HepG2 (cell line): ENCODE results near the gene EIF4G1. TPM values are rescaled to one million over a fixed set of nuclear protein-coding genes. Genes with fewer than 3 reads are reported as not detected.

Source experiments
- CBFB ChIP-seq: sonication (generic); formaldehyde crosslinking; IDR thresholded peaks from 2 replicates; pipeline ENCODE4 v1.4.0; 2020; ENCODE audit warnings: missing genetic modification reagents
- FOXA3 ChIP-seq: IDR thresholded peaks from 2 replicates; pipeline ENCODE4 v1.6.1; 2016; ENCODE audit warnings: missing genetic modification reagents, missing compliant biosample characterization
- GATAD2A ChIP-seq: IDR thresholded peaks from 2 replicates; pipeline ENCODE4 v1.6.1; 2016
- HMGXB4 ChIP-seq, 2 experiments: sonication (generic) in 1 of 2; formaldehyde crosslinking in 1 of 2; IDR thresholded peaks; 2 replicates each; pipeline versions ENCODE4 v1.4.0 to v1.6.1; 2018 to 2020; ENCODE audit warnings: missing genetic modification reagents in 2 of 2, borderline replicate concordance in 1 of 2, low read depth in 1 of 2, mild to moderate bottlenecking in 1 of 2, missing biosample characterization in 1 of 2
- ISX ChIP-seq: sonication (generic); formaldehyde crosslinking; conservative IDR thresholded peaks from 2 replicates; pipeline ENCODE4 v1.5.0; 2020; ENCODE audit warnings: missing genetic modification reagents
- KDM2A ChIP-seq: sonication (generic); formaldehyde crosslinking; IDR thresholded peaks from 2 replicates; pipeline ENCODE4 v1.4.0; 2020; ENCODE audit warnings: low read depth, missing genetic modification reagents, borderline replicate concordance
- MEIS2 ChIP-seq: sonication (generic); formaldehyde crosslinking; IDR thresholded peaks from 2 replicates; pipeline ENCODE4 v1.9.0; 2021; ENCODE audit warnings: mild to moderate bottlenecking, missing genetic modification reagents
- NCOA2 ChIP-seq: sonication (generic); formaldehyde crosslinking; IDR thresholded peaks from 2 replicates; pipeline ENCODE4 v1.8.0; 2022; ENCODE audit warnings: inconsistent platforms
- RAD21 ChIP-seq: fragments of 450-650 bp; formaldehyde crosslinking; IDR thresholded peaks from 2 replicates; pipeline ENCODE4 v1.5.0; 2020; ENCODE audit warnings: mild to moderate bottlenecking
- RXRA ChIP-seq: sonication (generic); formaldehyde crosslinking; IDR thresholded peaks from 2 replicates; pipeline ENCODE4 v1.5.1; 2020; ENCODE audit warnings: missing genetic modification reagents
- SAP130 ChIP-seq: IDR thresholded peaks from 2 replicates; pipeline ENCODE4 v1.6.1; 2016; ENCODE audit warnings: low read depth
- SPEN ChIP-seq: sonication (generic); formaldehyde crosslinking; IDR thresholded peaks from 2 replicates; pipeline ENCODE4 v1.5.1; 2020; ENCODE audit warnings: low read depth, mild to moderate bottlenecking, missing genetic modification reagents
- STAG1 ChIP-seq: sonication (generic); formaldehyde crosslinking; IDR thresholded peaks from 2 replicates; pipeline ENCODE4 v1.4.0; 2020; ENCODE audit warnings: missing genetic modification reagents
- TARDBP ChIP-seq: sonication (generic); formaldehyde crosslinking; IDR thresholded peaks from 2 replicates; pipeline ENCODE4 v1.8.0; 2022; ENCODE audit warnings: mild to moderate bottlenecking, missing genetic modification reagents
- TFAP4 ChIP-seq: sonication (generic); IDR thresholded peaks from 2 replicates; pipeline ENCODE4 v1.6.1; 2016; ENCODE audit warnings: low read depth, borderline replicate concordance
- TFE3 ChIP-seq: IDR thresholded peaks from 2 replicates; pipeline ENCODE4 v1.6.1; 2016
- THAP11 ChIP-seq: IDR thresholded peaks from 2 replicates; pipeline ENCODE4 v1.6.1; 2016; ENCODE audit warnings: missing biosample characterization, missing genetic modification reagents
- ZBTB21 ChIP-seq: sonication (generic); formaldehyde crosslinking; IDR thresholded peaks from 2 replicates; pipeline ENCODE4 v1.4.0; 2020; ENCODE audit warnings: missing genetic modification reagents
- ZNF572 ChIP-seq: sonication (generic); formaldehyde crosslinking; IDR thresholded peaks from 2 replicates; pipeline ENCODE4 v1.5.1; 2020; ENCODE audit warnings: mild to moderate bottlenecking, missing genetic modification reagents
- ZNF574 ChIP-seq: sonication (generic); formaldehyde crosslinking; IDR thresholded peaks from 2 replicates; pipeline ENCODE4 v1.4.0; 2020; ENCODE audit warnings: missing genetic modification reagents
- ZNF709 ChIP-seq: sonication (generic); formaldehyde crosslinking; IDR thresholded peaks from 2 replicates; pipeline ENCODE4 v1.5.0; 2020; ENCODE audit warnings: mild to moderate bottlenecking, missing genetic modification reagents
- ZNF83 ChIP-seq: sonication (generic); formaldehyde crosslinking; IDR thresholded peaks from 2 replicates; pipeline ENCODE4 v1.4.0; 2020; ENCODE audit warnings: missing genetic modification reagents, mild to moderate bottlenecking, borderline replicate concordance
- polyA plus RNA-seq, 8 experiments: library from polyadenylated mRNA; depleted of rRNA in 3 of 8; stranded (reverse) in 7 of 8; unstranded in 1 of 8; fragments of >200 nt; fragmentation: Illumina TruSeq in 4 of 8; extraction: Trizol in 4 of 8; gene quantifications; 2 replicates each; pipeline versions ENCODE4 v1.2.1 to v1.2.3, GENCODE V29; 2011 to 2016; ENCODE audit warnings: low read depth in 4 of 8, missing spikeins in 1 of 8, mixed read lengths in 1 of 8; ENCODE audit not compliant: insufficient read depth in 1 of 8
- total RNA-seq, 5 experiments: library from RNA; depleted of rRNA; stranded (reverse); fragments of >200 nt; fragmentation: Illumina TruSeq; extraction: Trizol; gene quantifications; 2 replicates each; pipeline ENCODE4 v1.2.3, GENCODE V29; 2016; ENCODE audit warnings: low read depth in 1 of 5

EIF4G1 gene
- total and polyA plus RNA-seq, 2 of the 13 experiments (the other 11 are each of a cell fraction or from before 2014, with no cell fraction given): 208 to 213 TPM

- TF ChIP-seq TARDBP (CRISPR knock-in tag) (peak; percentile 65; the same call in 1 of the 2 replicates), SAP130 (peak; percentile 76), ZNF574 (CRISPR knock-in tag) (peak; percentile 24; the same call in 1 of the 2 replicates), STAG1 (peak; percentile 49), ZNF709 (CRISPR knock-in tag) (no peak), MEIS2 (peak; percentile 40; the same call in 1 of the 2 replicates), CBFB (CRISPR knock-in tag) (0 out of 2 replicates have a peak, but pooled peaks have one; percentile 25), NCOA2 (peak; percentile 29; the same call in 1 of the 2 replicates), ISX (CRISPR knock-in tag) (no peak), FOXA3 (no peak), TFAP4 (peak; percentile 96), SPEN (CRISPR knock-in tag) (0 out of 2 replicates have a peak, but pooled peaks have one; percentile 37), GATAD2A (CRISPR knock-in tag) (0 out of 2 replicates have a peak, but pooled peaks have one; percentile 27), ZNF83 (CRISPR knock-in tag) (no peak), ZNF572 (CRISPR knock-in tag) (0 out of 2 replicates have a peak, but pooled peaks have one; percentile 21), RAD21 (CRISPR knock-in tag) (peak; percentile 69), ZBTB21 (no peak), THAP11 (peak; percentile 37; the same call in 1 of the 2 replicates), TFE3 (CRISPR knock-in tag) (0 out of 2 replicates have a peak, but pooled peaks have one; percentile 39), HMGXB4 (CRISPR knock-in tag; IDR thresholded peaks at IDR 0.05; ENCODE audit: borderline replicate concordance in 1 of 2, low read depth in 1 of 2) (peak in 1 of 2 experiments; percentile 29; a peak in 1 of 4 replicates), RXRA (CRISPR knock-in tag) (0 out of 2 replicates have a peak, but pooled peaks have one; percentile 27), KDM2A (CRISPR knock-in tag) (peak; percentile 72; the same call in 1 of the 2 replicates)
Observed at GRCh38 chr3:184345317-184346144, 31.1 kb downstream of the EIF4G1 start (continued).
